Subcutaneous adipose tissue (tissue), 4 donors: ENCODE measurements around the gene TTC6. TPM values are rescaled to one million over a fixed set of nuclear protein-coding genes. Genes with fewer than 3 reads are reported as not detected.

ENCODE experiments used
- CTCF ChIP-seq: fragments of 450-650 bp; IDR thresholded peaks from one replicate; pipeline ENCODE4 v1.5.1; 2016; ENCODE audit warnings: low read depth, mild to moderate bottlenecking, control low read depth, antibody characterized with exemption, moderate library complexity
- total RNA-seq, 4 donors: library from RNA; depleted of rRNA; stranded (reverse); fragments of >200 nt; gene quantifications; one replicate each; pipeline ENCODE4 v1.1.0, GENCODE V29; 2016

Gene TTC6
- total RNA-seq, 4 donors from 2014 or later = not detected

- TF ChIP-seq CTCF = no peak
These were observed 4.3 kb downstream of the TTC6 start for GRCh38 chr14:37599507-37600368.

GRCh38 chr14:37600880-37601741 is 5.7 kb downstream of the TTC6 start:
- TF ChIP-seq CTCF = no peak

GRCh38 chr14:37601865-37602264 is 6.4 kb downstream of the TTC6 start:
- TF ChIP-seq CTCF = no peak

- TF ChIP-seq CTCF = no peak
These were observed 7.4 kb downstream of the TTC6 start for GRCh38 chr14:37602605-37603453.

GRCh38 chr14:37603688-37604251 is 8.3 kb downstream of the TTC6 start:
- TF ChIP-seq CTCF = no peak

- no peak for TF ChIP-seq CTCF
These were observed 11.2 kb downstream of the TTC6 start for GRCh38 chr14:37606678-37607077.
